ENCODE results near the gene CLCNKB. TPM values are rescaled to one million over a fixed set of nuclear protein-coding genes. Genes with fewer than 3 reads are reported as not detected.
A peak's percentile ranks its signal among the peaks of the same experiment; 100 is the strongest.

Gene CLCNKB
- total RNA-seq, 1 donor = 0.36 TPM

GRCh38 chr1:16088351-16088911, 44.8 kb downstream of the CLCNKB start:
- H3K27me3 ChIP-seq (ENCODE audit: insufficient read depth, low read length) = no peaks in the 10 kb centered on the region
- H3K36me3 ChIP-seq (ENCODE audit: insufficient read depth, low read length) = no peaks in the 10 kb centered on the region
- peaks cover 15% of the 10 kb centered on the region for H3K4me1 ChIP-seq (ENCODE audit: insufficient read depth, low read length)
- no peaks in the 10 kb centered on the region for H4K20me1 ChIP-seq (ENCODE audit: insufficient read depth, low read length)
- no peaks in the 10 kb centered on the region for H3K9me3 ChIP-seq (ENCODE audit: low read depth, low read length)
- H3K4me3 ChIP-seq (ENCODE audit: insufficient read depth, low read length) = no peak overlapping the region
- TF ChIP-seq CTCF (IDR thresholded peaks at IDR 0.05; ENCODE audit: extremely low read depth, low read depth, low read length) = no peak
- peak; percentile 77 for DNase-seq (ENCODE audit: insufficient read length, low spot score, missing footprints)
- H3K4me2 ChIP-seq (ENCODE audit: insufficient read depth, low read length) = peak overlapping the region; percentile 0
- H3K79me2 ChIP-seq (ENCODE audit: insufficient read depth, low read length) = no peaks in the 10 kb centered on the region
- peak overlapping the region; percentile 54 for H3K27ac ChIP-seq (ENCODE audit: low read depth, low read length)
- no peak overlapping the region for H2AFZ ChIP-seq (ENCODE audit: low read length)

GRCh38 chr1:16088996-16089395, 45.4 kb downstream of the CLCNKB start:
- no peak for TF ChIP-seq CTCF (IDR thresholded peaks at IDR 0.05; ENCODE audit: extremely low read depth, low read depth, low read length)
- Histone ChIP-seq H3K27ac (ENCODE audit: low read depth, low read length) (peak overlapping the region; percentile 54), H4K20me1 (ENCODE audit: insufficient read depth, low read length) (no peaks in the 10 kb centered on the region), H3K36me3 (ENCODE audit: insufficient read depth, low read length) (no peaks in the 10 kb centered on the region), H3K4me2 (ENCODE audit: insufficient read depth, low read length) (peak overlapping the region; percentile 0), H3K4me3 (ENCODE audit: insufficient read depth, low read length) (no peak overlapping the region), H3K4me1 (ENCODE audit: insufficient read depth, low read length) (peaks cover 15% of the 10 kb centered on the region), H3K27me3 (ENCODE audit: insufficient read depth, low read length) (no peaks in the 10 kb centered on the region), H3K9me3 (ENCODE audit: low read depth, low read length) (no peaks in the 10 kb centered on the region), H2AFZ (ENCODE audit: low read length) (no peak overlapping the region), H3K79me2 (ENCODE audit: insufficient read depth, low read length) (no peaks in the 10 kb centered on the region)
- peak; percentile 96 for DNase-seq (ENCODE audit: insufficient read length, low spot score, missing footprints)

GRCh38 chr1:16090076-16090826, 46.7 kb downstream of the CLCNKB start:
- no peak for TF ChIP-seq CTCF (IDR thresholded peaks at IDR 0.05; ENCODE audit: extremely low read depth, low read depth, low read length)
- Histone ChIP-seq H3K27ac (ENCODE audit: low read depth, low read length) (no peak overlapping the region), H3K36me3 (ENCODE audit: insufficient read depth, low read length) (no peaks in the 10 kb centered on the region), H3K4me3 (ENCODE audit: insufficient read depth, low read length) (no peak overlapping the region), H2AFZ (ENCODE audit: low read length) (no peak overlapping the region), H4K20me1 (ENCODE audit: insufficient read depth, low read length) (no peaks in the 10 kb centered on the region), H3K27me3 (ENCODE audit: insufficient read depth, low read length) (no peaks in the 10 kb centered on the region), H3K4me1 (ENCODE audit: insufficient read depth, low read length) (peaks cover 15% of the 10 kb centered on the region), H3K79me2 (ENCODE audit: insufficient read depth, low read length) (no peaks in the 10 kb centered on the region), H3K4me2 (ENCODE audit: insufficient read depth, low read length) (no peak overlapping the region), H3K9me3 (ENCODE audit: low read depth, low read length) (no peaks in the 10 kb centered on the region)
- peak; percentile 46 for DNase-seq (ENCODE audit: insufficient read length, low spot score, missing footprints)

GRCh38 chr1:16091296-16091695, 47.7 kb downstream of the CLCNKB start:
- Histone ChIP-seq H3K4me3 (ENCODE audit: insufficient read depth, low read length) (no peak overlapping the region), H3K36me3 (ENCODE audit: insufficient read depth, low read length) (no peaks in the 10 kb centered on the region), H3K27me3 (ENCODE audit: insufficient read depth, low read length) (peaks cover 1% of the 10 kb centered on the region), H3K27ac (ENCODE audit: low read depth, low read length) (no peak overlapping the region), H3K4me2 (ENCODE audit: insufficient read depth, low read length) (no peak overlapping the region), H3K4me1 (ENCODE audit: insufficient read depth, low read length) (peaks cover 15% of the 10 kb centered on the region), H3K79me2 (ENCODE audit: insufficient read depth, low read length) (no peaks in the 10 kb centered on the region), H3K9me3 (ENCODE audit: low read depth, low read length) (no peaks in the 10 kb centered on the region), H4K20me1 (ENCODE audit: insufficient read depth, low read length) (no peaks in the 10 kb centered on the region), H2AFZ (ENCODE audit: low read length) (no peak overlapping the region)
- peak; percentile 62 for DNase-seq (ENCODE audit: insufficient read length, low spot score, missing footprints)
- TF ChIP-seq CTCF (IDR thresholded peaks at IDR 0.05; ENCODE audit: extremely low read depth, low read depth, low read length) = no peak

Measured in osteoblast (primary cell).